ENCODE data around the gene UMPS.
A peak's percentile ranks its signal among the peaks of the same experiment; 100 is the strongest.
"Not testable (repeated sequence)": the region's sequence is repeated elsewhere in the genome, so short reads cannot be mapped to it uniquely, and the experiment has no call there.

The UMPS gene

GRCh38 chr3:124787476-124788195, 57.4 kb downstream of the UMPS start:
- H3K36me3 Mint-ChIP-seq (ENCODE audit: low read depth) = no peaks in the 10 kb centered on the region
- H3K4me3 Mint-ChIP-seq = no peak overlapping the region
- peaks cover 10% of the 10 kb centered on the region for H3K27me3 Mint-ChIP-seq
- H3K9me3 Mint-ChIP-seq = no peaks in the 10 kb centered on the region
- H3K27ac Mint-ChIP-seq = peak overlapping the region; percentile 85
- H3K4me1 Mint-ChIP-seq (ENCODE audit: low read depth) = peaks cover 34% of the 10 kb centered on the region

GRCh38 chr3:124788254-124788745, 58.0 kb downstream of the UMPS start:
- H3K4me3 Mint-ChIP-seq = no peak overlapping the region
- H3K36me3 Mint-ChIP-seq (ENCODE audit: low read depth) = no peaks in the 10 kb centered on the region
- H3K9me3 Mint-ChIP-seq = no peaks in the 10 kb centered on the region
- peaks cover 10% of the 10 kb centered on the region for H3K27me3 Mint-ChIP-seq
- H3K4me1 Mint-ChIP-seq (ENCODE audit: low read depth) = peaks cover 34% of the 10 kb centered on the region
- no peak overlapping the region for H3K27ac Mint-ChIP-seq

GRCh38 chr3:124789103-124789502, 58.9 kb downstream of the UMPS start:
- not testable (repeated sequence) for H3K27ac Mint-ChIP-seq; H3K36me3 Mint-ChIP-seq (ENCODE audit: low read depth); H3K9me3 Mint-ChIP-seq; H3K4me3 Mint-ChIP-seq
- Mint-ChIP-seq H3K4me1 (ENCODE audit: low read depth) (peaks cover 34% of the 10 kb centered on the region), H3K27me3 (peaks cover 10% of the 10 kb centered on the region)

GRCh38 chr3:124791142-124791541, 60.9 kb downstream of the UMPS start:
- no peaks in the 10 kb centered on the region for H3K9me3 Mint-ChIP-seq
- peaks cover 10% of the 10 kb centered on the region for H3K27me3 Mint-ChIP-seq
- H3K27ac Mint-ChIP-seq = no peak overlapping the region
- no peaks in the 10 kb centered on the region for H3K36me3 Mint-ChIP-seq (ENCODE audit: low read depth)
- H3K4me3 Mint-ChIP-seq = no peak overlapping the region
- H3K4me1 Mint-ChIP-seq (ENCODE audit: low read depth) = peaks cover 18% of the 10 kb centered on the region

GRCh38 chr3:124791639-124792151, 61.4 kb downstream of the UMPS start:
- H3K4me1 Mint-ChIP-seq (ENCODE audit: low read depth) = peaks cover 13% of the 10 kb centered on the region
- no peaks in the 10 kb centered on the region for H3K36me3 Mint-ChIP-seq (ENCODE audit: low read depth)
- H3K4me3 Mint-ChIP-seq = no peak overlapping the region
- H3K9me3 Mint-ChIP-seq = no peaks in the 10 kb centered on the region
- H3K27me3 Mint-ChIP-seq = peaks cover 10% of the 10 kb centered on the region
- no peak overlapping the region for H3K27ac Mint-ChIP-seq

- no peaks in the 10 kb centered on the region for H3K9me3 Mint-ChIP-seq
- H3K27me3 Mint-ChIP-seq = peaks cover 10% of the 10 kb centered on the region
- no peak overlapping the region for H3K4me3 Mint-ChIP-seq
- no peaks in the 10 kb centered on the region for H3K36me3 Mint-ChIP-seq (ENCODE audit: low read depth)
- H3K4me1 Mint-ChIP-seq (ENCODE audit: low read depth) = peaks cover 5% of the 10 kb centered on the region
- H3K27ac Mint-ChIP-seq = no peak overlapping the region
These were observed 62.2 kb downstream of the UMPS start for GRCh38 chr3:124792341-124793040.

GRCh38 chr3:124793054-124793739, 62.9 kb downstream of the UMPS start:
- Mint-ChIP-seq H3K27me3 (peaks cover 10% of the 10 kb centered on the region), H3K4me1 (ENCODE audit: low read depth) (no peaks in the 10 kb centered on the region), H3K4me3 (no peak overlapping the region), H3K27ac (no peak overlapping the region), H3K36me3 (ENCODE audit: low read depth) (no peaks in the 10 kb centered on the region), H3K9me3 (no peaks in the 10 kb centered on the region)

GRCh38 chr3:124796477-124796876, 66.2 kb downstream of the UMPS start:
- no peaks in the 10 kb centered on the region for H3K36me3 Mint-ChIP-seq (ENCODE audit: low read depth)
- no peaks in the 10 kb centered on the region for H3K9me3 Mint-ChIP-seq
- no peaks in the 10 kb centered on the region for H3K4me1 Mint-ChIP-seq (ENCODE audit: low read depth)
- no peak overlapping the region for H3K27ac Mint-ChIP-seq
- peaks cover 6% of the 10 kb centered on the region for H3K27me3 Mint-ChIP-seq
- no peak overlapping the region for H3K4me3 Mint-ChIP-seq

GRCh38 chr3:124797426-124797945, 67.2 kb downstream of the UMPS start:
- Mint-ChIP-seq H3K27me3 (no peaks in the 10 kb centered on the region), H3K4me1 (ENCODE audit: low read depth) (no peaks in the 10 kb centered on the region), H3K4me3 (no peak overlapping the region), H3K9me3 (no peaks in the 10 kb centered on the region), H3K36me3 (ENCODE audit: low read depth) (no peaks in the 10 kb centered on the region), H3K27ac (no peak overlapping the region)

All from stimulated activated naive CD8-positive, alpha-beta T cell treated with anti-CD3 and anti-CD28 coated beads, Interleukin-15, Interleukin-2, amounts not matched to agents 100 ng/mL and 50 ng/mL, for 24 hours (primary cell).